HG03432 (cell line): ENCODE data around the gene FRAS1.

Experiments used
- ATAC-seq: cut with Tn5 transposase; IDR thresholded peaks from one replicate; pipeline ENCODE4 v1.9.1; 2021; ENCODE audit warnings: mild to moderate bottlenecking, moderate library complexity; ENCODE audit not compliant: unreplicated experiment

Gene FRAS1

GRCh38 chr4:78360466-78360865, 303.3 kb downstream of the FRAS1 start:
- ATAC-seq, result no peak

GRCh38 chr4:78361621-78362120, 304.5 kb downstream of the FRAS1 start:
- no peak for ATAC-seq

GRCh38 chr4:78362310-78362709, 305.2 kb downstream of the FRAS1 start:
- ATAC-seq, result no peak

- no peak for ATAC-seq
Observed at GRCh38 chr4:78363031-78363570, 306.0 kb downstream of the FRAS1 start.

GRCh38 chr4:78369679-78370078, 312.6 kb downstream of the FRAS1 start:
- no peak for ATAC-seq

DNA sequence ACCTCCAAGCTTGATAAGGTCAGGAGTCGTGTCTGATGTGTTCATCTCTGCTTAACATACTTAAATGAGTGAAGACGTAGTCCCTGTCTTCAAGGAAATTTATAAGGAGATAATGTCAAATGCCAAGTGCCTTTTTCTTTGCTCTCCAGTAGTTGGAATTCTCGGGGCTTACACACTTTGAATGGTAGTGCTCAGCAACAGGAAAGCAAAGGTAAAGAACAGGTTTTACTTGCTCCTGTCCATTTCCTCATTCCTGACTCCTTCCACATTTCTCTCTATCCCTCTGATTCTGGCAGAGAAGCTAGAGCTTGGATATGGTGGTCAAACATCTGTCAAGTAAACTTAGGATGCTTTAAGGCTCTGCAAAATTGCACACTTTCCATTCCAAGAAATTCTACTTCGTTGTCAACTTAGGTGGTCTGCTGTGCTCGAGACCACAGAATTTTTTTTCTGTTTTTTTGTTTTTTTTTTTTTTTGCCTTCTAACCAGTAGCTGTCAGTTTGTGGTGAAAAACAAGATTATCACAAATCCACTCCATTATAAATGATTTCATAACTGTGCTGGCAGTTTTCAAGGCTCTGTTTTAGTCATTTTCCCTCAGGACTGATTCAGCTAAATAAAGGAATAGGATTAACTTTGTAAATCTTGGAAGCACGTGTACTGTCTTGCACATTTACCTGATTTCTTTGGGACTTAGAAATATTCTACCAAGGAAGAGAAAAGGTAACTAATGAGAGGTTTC, 313.7 kb downstream of the FRAS1 start:
- no peak for ATAC-seq

- ATAC-seq, result no peak
Observed at GRCh38 chr4:78372355-78372988, 315.3 kb downstream of the FRAS1 start.

GRCh38 chr4:78377555-78377954, 320.4 kb downstream of the FRAS1 start:
- no peak for ATAC-seq

DNA sequence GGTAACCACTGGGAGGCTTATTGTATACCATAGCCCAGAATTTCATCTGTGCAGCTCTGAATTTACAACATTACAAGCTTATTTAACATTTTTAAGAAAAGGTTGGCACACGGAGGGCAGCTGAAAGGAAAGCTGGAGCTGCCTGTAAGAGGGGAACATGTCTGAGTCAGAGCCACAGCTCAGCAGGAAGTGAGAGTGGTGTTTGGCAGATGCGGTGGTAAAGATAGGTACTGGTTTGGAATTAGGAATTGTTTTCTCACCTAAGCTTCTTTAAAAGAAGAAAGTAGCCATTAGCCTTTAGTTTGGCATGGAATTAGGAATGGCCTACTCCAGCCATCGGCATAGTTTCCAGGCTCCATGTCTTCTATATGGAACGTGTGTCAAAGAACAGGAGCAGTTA, 321.9 kb downstream of the FRAS1 start:
- no peak for ATAC-seq

- ATAC-seq, result no peak
Observed at GRCh38 chr4:78379991-78380729, 323.0 kb downstream of the FRAS1 start.

DNA sequence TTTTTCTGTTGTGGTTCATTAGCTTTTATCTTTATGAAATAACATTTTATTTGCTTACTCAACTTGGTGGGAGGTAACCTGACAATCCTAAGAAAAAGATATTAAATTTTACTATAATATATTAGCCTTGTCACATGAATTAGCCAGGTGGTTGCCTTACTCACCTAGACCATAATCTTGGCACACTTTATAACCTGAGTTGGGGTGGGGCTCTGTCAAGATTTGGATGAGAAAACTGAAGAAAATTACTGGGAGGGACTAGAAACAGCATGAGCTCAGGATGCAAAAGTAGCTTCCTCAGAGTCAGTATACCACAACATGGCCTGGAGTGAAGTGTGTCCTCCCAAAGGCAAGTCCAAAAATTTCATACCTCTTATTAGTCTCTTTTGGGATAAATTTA, 329.6 kb downstream of the FRAS1 start:
- no peak for ATAC-seq

- no peak for ATAC-seq
Observed at GRCh38 chr4:78395642-78396041, 338.5 kb downstream of the FRAS1 start.

- no peak for ATAC-seq
Observed at GRCh38 chr4:78396613-78397291, 339.6 kb downstream of the FRAS1 start.

DNA sequence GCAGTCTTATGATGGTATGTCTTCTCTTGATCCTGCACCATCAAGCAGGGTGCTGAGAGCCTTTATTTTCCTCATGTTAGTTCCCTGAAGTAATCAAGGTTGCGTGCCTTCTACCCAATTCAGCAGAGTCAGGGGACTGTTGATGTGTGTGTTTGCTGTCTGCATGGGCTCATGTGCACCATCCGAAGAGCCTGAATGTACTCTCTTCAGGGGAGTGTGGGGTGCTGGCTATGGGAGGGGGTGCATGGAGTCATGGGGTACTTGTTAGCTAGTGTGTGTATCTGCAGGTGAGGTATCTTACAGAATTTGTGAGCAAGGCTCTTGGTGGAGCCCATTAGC, 340.1 kb downstream of the FRAS1 start:
- ATAC-seq, result no peak

DNA sequence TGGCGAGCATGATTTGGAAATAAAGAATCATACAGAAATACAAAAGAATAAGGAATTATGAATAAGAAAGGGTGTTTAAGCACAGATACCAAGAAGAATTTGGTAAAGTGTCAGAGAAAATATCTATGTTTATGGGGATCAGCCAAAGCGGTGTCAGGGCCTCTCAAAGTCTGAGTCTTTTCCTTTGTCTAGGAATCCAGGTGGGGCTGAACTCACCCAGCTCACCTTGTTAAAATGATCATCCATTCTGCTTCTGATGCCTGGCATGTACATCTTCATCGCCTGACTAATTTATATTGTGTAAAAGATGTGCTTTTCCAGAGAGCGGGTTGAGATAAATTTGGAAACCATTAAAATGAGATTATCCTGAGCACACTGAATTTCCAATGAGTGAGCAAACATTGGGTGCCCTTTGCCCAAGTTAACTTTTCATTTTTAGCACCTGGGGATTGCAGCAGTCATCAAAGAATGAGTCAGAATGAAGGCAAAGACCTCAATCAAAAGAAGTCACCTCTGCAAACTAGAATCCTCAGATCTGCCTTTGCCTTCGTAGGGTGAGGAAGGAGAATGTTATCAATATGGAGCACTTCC, 352.6 kb downstream of the FRAS1 start:
- ATAC-seq, result no peak

DNA sequence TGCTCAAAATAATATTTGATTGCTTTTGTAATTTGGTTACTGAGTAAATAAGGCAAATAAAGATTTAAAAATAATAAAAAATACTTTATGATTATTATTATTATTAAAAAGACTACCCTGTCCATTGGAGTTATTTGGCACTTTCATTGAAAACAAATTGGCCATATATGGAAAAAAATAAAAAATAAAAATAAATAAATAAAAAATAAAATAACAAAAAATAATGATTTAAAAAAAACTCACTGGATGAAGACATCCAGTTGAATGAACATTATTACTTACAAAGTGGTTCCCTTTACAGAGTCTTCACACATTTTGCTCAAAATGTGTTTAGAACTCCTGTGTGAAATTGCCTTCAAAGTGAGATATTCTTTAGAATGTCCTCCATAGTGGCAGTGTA, 353.1 kb downstream of the FRAS1 start:
- no peak for ATAC-seq

DNA sequence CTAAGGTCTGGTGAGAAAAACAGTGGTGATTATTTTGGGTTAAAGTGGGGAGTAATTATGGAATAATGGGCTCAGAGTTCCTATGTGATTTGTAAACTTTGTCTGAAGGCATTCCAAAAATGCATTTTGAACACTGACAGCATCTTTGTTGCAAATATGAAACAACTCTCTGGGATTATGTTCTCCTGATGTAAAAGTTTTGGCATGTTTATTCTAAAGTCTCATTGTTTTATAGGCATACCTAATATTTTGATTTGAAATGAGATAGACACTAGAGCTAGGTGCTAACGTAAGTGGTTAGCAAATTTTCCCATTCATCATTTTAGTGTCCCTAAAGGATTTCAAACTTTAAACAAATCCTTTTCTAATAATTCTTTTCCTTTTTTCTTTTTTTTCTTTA, 353.6 kb downstream of the FRAS1 start:
- no peak for ATAC-seq

- no peak for ATAC-seq
Observed at GRCh38 chr4:78414116-78414515, 357.0 kb downstream of the FRAS1 start.

- ATAC-seq, result no peak
Observed at GRCh38 chr4:78417603-78418002, 360.5 kb downstream of the FRAS1 start.

DNA sequence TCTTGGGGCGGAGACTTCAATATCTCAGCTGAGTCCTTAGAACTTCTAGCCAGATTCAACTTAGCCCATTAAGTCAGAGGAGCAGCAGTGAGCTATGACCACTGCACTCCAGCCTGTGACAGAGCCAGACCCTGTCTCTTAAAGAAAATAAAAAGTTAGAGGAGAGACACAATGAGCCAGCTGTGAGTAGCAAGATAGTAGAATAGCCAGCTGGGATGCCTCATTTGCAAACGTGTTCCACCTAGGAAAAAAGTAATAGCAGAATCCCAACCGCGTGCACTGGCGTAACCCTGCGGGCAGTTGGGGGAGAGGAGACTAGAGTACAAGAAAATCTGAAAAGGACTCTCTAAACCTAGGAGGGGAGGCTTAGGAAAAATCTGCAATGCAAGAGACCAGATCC, 361.3 kb downstream of the FRAS1 start:
- no peak for ATAC-seq

DNA sequence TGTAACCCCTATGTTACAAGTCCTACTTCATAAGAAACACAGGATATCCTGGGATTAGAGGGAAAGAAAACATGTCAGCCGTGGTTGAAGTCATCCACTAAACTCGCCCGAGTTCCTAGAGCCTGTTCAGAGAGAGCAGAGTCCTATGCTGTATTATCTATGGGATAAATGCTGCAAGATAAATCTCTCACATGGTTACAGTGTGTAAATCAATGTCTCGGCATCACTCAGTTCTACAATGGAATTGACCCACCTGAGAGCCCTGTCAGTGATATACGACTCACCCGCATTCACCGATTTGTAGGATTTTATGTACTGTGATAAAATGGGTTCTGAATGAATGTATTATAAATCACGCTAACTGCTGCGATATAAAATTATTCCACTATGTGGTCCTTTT, 366.7 kb downstream of the FRAS1 start:
- no peak for ATAC-seq
